Occipital lobe (tissue), 2 donors: ENCODE measurements around the gene IFIH1. TPM values are rescaled to one million over a fixed set of nuclear protein-coding genes. Genes with fewer than 3 reads are reported as not detected.

ENCODE experiments used
- DNase-seq: peaks from one replicate; lab custom pipeline; 2025; lab: John Stamatoyannopoulos, UW
- total RNA-seq: library from RNA; depleted of rRNA; stranded (reverse); fragments of >200 nt; gene quantifications from one replicate; pipeline ENCODE4 v1.2.3, GENCODE V29; 2014

IFIH1 gene
- total RNA-seq, 1 donor from 2014 or later = 4.8 TPM

DNA sequence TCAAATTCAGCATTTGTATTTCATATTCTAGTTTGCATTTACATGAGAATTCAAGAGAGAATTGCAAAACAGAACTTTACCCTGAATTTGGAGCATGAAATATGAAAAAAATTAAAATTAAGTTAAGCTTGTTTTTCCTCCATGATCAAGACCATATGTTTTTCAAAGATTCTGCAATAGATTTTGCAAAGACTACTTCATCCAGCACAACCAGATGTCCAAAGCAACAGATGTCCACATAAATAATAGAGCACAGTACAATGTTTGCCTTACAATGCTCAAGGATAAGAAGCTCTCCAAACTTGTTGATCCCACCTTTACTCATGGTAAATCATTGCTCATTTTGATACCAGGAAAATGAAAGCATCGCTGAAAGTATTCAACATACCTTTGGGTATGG, 100.9 kb downstream of the IFIH1 start:
- no peak for DNase-seq

Other genes with a start within 250 kb of the IFIH1 start
- gene DPP4, start 244.5 kb downstream of the IFIH1 start, total RNA-seq = 6.4 TPM
- gene GCG, start 166.4 kb downstream of the IFIH1 start, total RNA-seq = not detected
- gene FAP, start 75.2 kb downstream of the IFIH1 start, total RNA-seq = 2.2 TPM
- 39.6 TPM for gene GCA, start 25.4 kb upstream of the IFIH1 start, total RNA-seq